GM19099 (cell line): ENCODE results near the gene SIVA1.
A peak's percentile ranks its signal among the peaks of the same experiment; 100 is the strongest.

ENCODE experiments used
- POLR2A ChIP-seq: IDR thresholded peaks from 3 replicates; pipeline ENCODE4 v1.6.1; 2011; ENCODE audit warnings: low read depth; ENCODE audit not compliant: insufficient read length; ENCODE audit errors: extremely low read depth

Gene SIVA1

DNA sequence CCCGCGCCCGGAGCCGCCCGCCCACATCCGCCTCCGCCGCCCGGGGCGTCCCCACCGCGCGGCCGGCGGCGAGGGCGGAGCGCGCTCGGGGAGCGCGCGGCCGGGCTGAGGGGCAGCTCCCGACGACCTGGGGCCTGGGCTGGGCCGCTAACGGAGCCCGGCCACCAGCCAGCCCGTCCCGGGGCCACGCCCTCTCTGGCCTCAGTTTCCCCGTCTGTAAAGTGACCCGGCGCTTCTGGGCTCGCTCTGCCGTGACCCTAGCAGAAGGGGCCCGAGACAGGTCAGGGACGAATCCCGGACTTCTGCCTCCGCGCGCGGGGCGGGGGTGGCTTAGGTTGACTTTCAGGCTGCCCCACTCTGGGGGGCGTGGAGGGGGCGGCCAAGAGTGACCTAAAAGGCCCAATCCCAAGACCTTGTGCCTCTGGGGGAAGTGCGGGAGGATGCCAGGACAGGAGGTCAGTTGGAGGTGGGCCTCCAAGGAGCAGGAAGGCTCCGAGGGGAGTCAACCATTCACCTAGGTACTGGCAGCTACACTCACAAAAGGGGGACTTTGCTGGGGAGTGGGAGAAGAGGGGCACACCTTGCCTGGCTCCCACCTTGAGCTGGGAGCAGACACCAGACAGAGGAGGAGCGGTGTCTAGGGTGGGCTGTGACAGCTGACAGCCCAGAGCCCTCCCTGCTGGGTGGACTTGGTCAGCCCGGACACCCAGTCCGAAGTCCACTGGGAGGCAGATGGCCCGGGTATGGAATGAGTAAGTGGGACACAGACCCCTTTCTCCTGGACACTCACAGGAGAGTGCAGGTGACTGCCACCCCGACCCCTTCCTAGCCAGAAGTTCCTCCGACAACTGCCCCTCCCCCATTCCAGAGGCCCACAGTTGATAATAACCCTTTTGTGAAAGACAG, 43.1 kb downstream of the SIVA1 start:
- peak; percentile 74 for TF ChIP-seq POLR2A

GRCh38 chr14:104796687-104797081, 43.7 kb downstream of the SIVA1 start:
- no peak for TF ChIP-seq POLR2A

- TF ChIP-seq POLR2A, result no peak
These were observed 44.4 kb downstream of the SIVA1 start for GRCh38 chr14:104797115-104798044.

DNA sequence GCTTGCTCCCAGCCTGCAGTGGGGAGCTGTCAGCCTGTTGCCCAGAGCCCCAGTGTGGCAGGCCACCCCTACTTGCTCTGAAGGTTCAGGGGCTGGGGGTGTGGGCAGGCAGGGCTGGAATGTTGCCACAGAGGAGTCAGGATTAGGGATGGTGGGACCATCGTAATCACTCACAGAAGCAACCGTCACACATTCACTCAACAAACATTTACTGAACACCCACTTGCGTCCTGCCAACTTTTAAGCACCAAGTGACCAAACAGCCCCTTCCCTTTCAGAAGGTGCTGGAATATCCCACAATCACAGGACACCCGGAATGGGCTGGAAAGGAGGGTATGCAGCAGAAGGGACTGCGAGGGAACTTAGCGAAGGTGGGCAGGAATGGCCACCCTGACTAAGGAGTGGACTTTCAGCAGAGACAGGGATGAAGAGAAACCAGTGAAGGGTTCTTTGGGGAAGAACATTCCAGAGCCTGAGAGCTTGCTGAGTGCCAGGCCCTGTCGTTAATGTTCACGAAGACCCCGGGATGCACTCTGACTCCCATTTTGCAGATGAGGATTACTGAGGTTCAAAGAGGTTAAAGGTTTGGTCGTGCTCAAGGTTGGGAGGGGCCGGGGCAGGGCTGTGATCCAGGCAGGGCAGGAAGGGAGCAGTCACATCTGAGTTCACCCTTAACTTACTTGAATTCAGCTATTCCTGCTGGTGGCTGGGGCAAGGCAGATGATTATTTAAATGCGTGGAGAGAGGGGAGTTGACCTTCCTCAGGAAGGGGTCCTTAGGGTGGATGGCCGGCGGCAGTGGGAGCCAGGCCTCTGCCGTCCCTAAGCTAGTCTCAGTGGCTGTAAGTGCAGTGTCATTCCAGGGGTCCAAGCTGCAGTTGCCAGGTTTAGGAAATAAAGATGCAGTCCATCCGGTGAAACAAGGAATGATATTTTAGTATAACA, 45.6 kb downstream of the SIVA1 start:
- no peak for TF ChIP-seq POLR2A

DNA sequence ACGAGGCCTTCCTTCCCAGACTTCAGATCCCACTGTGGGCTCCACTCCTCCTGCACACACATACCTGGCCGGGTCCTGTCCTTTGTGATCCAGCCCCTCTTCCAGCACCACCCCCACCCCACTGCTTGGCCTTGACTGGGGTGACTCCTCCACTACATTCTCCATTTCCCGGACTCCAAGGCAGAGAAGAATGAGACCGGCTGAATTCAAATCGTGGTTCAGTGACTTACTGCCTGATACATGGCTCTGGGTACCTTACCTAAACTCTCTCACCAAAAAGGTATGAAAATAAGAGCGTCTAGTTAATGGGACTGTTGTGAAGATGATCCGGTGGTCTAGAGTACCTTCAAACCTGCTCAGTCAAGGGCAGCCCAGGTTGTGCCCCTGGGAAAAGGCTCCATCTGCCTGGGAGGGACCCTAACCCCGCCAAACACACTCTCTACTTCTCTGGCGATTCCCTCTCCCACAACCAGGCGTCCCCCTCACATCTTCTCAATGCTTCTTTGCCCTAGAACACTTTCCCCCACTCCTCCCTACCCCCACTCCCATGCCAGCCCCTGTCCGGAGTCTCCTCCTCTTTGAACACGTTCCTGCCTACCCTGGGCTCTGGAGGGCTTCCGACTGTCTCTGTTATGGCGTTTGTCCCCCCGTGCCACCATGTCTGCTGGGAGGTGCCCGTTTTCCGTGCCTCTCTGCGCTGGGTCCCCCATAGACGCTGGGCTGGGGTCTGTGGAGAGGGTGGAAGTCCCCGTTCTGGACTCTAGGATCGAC, 46.5 kb downstream of the SIVA1 start:
- no peak for TF ChIP-seq POLR2A

DNA sequence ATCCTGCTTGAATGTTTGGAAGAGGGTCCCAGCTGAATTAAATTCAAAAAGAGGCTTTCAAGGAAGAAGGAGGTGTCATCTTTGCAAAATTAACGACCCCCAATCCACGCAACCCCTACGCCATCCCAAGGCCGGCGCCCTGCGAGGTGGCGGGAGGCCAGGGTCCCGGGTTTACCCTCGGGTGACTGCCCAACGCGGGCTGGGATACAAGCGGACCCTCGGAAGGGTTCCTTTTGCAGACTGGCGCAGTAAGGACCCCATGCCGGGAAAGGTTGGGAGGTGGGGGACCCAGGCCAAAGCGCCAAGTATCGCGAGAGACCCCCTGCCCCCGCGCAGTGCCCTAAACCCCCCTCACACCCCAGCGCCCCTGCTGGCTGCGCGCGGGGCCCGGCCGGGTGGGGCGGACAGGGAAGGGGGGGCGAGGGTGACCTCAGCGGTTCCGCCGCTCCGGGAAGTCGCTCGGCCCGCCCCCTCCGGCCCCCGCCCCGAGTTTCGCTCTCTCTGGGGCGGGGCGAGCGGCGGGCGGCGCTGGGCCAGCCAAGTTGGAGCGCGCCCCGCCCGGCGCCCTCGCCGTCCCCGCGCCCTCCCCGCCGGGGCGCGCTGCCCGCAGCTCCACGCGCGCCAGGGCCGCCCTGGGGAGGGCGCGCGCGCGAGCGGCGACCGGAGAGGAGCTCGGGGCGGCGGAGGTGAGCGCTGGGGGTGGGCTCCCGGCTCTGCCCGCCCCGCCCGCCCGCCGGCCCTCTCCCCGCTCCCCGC, 47.2 kb downstream of the SIVA1 start:
- TF ChIP-seq POLR2A, result no peak

GRCh38 chr14:104800771-104801519, 48.0 kb downstream of the SIVA1 start, which contains the start of gene ZBTB42:
ZBTB42 (plus strand) TSS chr14:104801101; CDS start chr14:104801198, 97 bp downstream.
- TF ChIP-seq POLR2A, result no peak

- TF ChIP-seq POLR2A, result no peak
These were observed 48.8 kb downstream of the SIVA1 start for GRCh38 chr14:104801520-104802393.

- TF ChIP-seq POLR2A, result no peak
These were observed 49.6 kb downstream of the SIVA1 start for GRCh38 chr14:104802394-104803184.

DNA sequence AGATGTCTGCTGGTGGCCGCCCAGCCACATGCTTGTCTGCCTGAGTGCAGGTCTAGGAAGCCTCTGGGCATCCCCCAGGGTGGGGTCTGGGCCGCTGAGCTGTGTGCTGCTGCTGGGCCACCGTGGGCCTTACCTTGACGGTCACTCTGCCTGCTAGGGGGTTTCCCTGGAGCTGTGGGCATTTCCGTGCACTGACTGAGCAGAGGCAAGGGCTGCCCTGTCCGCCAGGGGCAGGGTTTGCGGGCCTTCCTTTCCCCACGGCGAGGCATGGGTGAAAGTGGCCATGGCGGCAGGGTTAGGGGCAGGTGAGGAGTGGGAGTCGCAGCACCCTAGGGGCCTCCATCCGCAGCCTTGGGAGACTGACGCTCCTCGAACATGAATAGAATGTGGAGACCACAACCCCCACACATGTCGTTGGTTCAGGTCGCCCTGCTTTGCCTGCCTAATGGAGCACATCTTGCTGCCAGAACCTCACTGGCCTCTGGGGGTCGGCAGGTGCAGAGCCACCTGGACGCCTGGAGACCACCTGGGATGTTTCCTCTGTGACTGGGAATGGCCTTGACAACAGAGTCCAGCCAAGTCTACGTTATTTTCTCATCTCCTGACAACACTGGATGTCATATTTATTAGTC, 50.4 kb downstream of the SIVA1 start:
- TF ChIP-seq POLR2A, result no peak
